ENCODE results near the gene GJA5.

Gene GJA5

DNA sequence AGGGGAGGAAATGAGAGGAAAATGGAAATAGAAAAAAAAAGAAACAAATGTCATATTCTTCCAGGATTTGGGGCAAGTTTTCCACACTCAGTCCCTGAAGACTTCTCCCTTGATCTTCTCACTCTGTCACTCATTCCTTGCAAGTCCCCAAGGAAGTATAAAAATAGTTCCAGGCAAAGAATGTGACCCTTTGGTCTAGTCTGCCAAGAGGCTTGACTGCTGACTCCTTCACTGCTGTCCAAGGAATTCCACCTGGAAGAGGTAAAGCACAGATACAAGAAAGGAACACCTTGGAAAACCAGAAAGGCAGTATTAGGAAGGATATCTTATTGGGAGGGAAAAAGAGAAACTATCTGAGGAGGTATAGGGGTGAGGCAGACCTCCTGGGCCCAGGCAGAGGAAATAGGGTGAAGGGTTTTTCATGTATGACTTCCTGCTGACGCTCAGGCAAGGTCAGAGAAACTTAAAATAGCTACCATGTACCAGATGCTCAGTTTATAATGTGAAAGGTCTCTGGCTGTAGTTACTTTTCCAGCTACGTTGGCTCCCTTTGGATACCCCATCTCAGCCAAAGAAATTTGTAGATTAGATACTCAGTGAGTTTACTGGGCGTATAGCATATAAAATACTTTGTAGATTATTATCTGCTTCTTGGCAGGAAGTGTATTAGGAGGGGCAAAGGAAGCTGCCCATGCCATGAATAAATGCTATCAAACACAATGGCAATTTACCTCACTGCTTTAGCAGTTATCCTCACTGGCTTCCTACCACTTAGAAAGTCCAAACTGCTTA lies 2.0 kb upstream of the GJA5 start:
- Histone ChIP-seq H3K9me2 (replicated peaks; ENCODE audit: low read depth, low read length) (no peaks in the 10 kb centered on the region), H3K9me3 (ENCODE audit: insufficient read depth, low read depth, low read length) (no peaks in the 10 kb centered on the region), H2AFZ (ENCODE audit: low read length) (peak overlapping the region; percentile 52; the same call in 1 of the 2 replicates), H4K20me1 (ENCODE audit: insufficient read depth, low read length, poor library complexity, severe bottlenecking) (no peaks in the 10 kb centered on the region), H3K79me2 (ENCODE audit: insufficient read depth, low read length) (no peaks in the 10 kb centered on the region), H3K36me3 (ENCODE audit: insufficient read depth, low read length) (no peaks in the 10 kb centered on the region), H3K9ac (ENCODE audit: low read depth, low read length, poor library complexity, severe bottlenecking) (peak overlapping the region; percentile 67), H3K27me3 (ENCODE audit: insufficient read depth, low read length, poor library complexity, severe bottlenecking) (no peaks in the 10 kb centered on the region), H3F3A (ENCODE audit: low read depth) (no peaks in the 10 kb centered on the region), H3K4me1 (ENCODE audit: insufficient read depth, low read length, poor library complexity, severe bottlenecking) (peaks cover 58% of the 10 kb centered on the region), H3K4me2 (ENCODE audit: low read depth, low read length, poor library complexity, severe bottlenecking) (peak overlapping the region; percentile 81), H3K4me3 (ENCODE audit: low read length, poor library complexity, severe bottlenecking) (peak overlapping the region; percentile 62)
- no peak for TF ChIP-seq EZH2phosphoT487 (IDR thresholded peaks at IDR 0.05; ENCODE audit: borderline replicate concordance)
- no peak for TF ChIP-seq CTCF (conservative IDR thresholded peaks at IDR 0.05; ENCODE audit: low read length)

GRCh38 chr1:147758379-147759100 lies 1.9 kb downstream of the GJA5 start:
- Histone ChIP-seq H3K9me3 (ENCODE audit: insufficient read depth, low read depth, low read length) (no peaks in the 10 kb centered on the region), H3K4me3 (ENCODE audit: low read length, poor library complexity, severe bottlenecking) (no peak overlapping the region), H3K27me3 (ENCODE audit: insufficient read depth, low read length, poor library complexity, severe bottlenecking) (no peaks in the 10 kb centered on the region), H3K9me2 (replicated peaks; ENCODE audit: low read depth, low read length) (no peaks in the 10 kb centered on the region), H2AFZ (ENCODE audit: low read length) (no peak overlapping the region), H4K20me1 (ENCODE audit: insufficient read depth, low read length, poor library complexity, severe bottlenecking) (no peaks in the 10 kb centered on the region), H3K4me2 (ENCODE audit: low read depth, low read length, poor library complexity, severe bottlenecking) (no peak overlapping the region), H3K36me3 (ENCODE audit: insufficient read depth, low read length) (no peaks in the 10 kb centered on the region), H3F3A (ENCODE audit: low read depth) (no peaks in the 10 kb centered on the region), H3K9ac (ENCODE audit: low read depth, low read length, poor library complexity, severe bottlenecking) (no peak overlapping the region), H3K79me2 (ENCODE audit: insufficient read depth, low read length) (no peaks in the 10 kb centered on the region), H3K4me1 (ENCODE audit: insufficient read depth, low read length, poor library complexity, severe bottlenecking) (peaks cover 47% of the 10 kb centered on the region)
- TF ChIP-seq EZH2phosphoT487 (IDR thresholded peaks at IDR 0.05; ENCODE audit: borderline replicate concordance): no peak
- no peak for TF ChIP-seq CTCF (conservative IDR thresholded peaks at IDR 0.05; ENCODE audit: low read length)

GRCh38 chr1:147757015-147757990 lies 3.1 kb downstream of the GJA5 start:
- H3K4me1 ChIP-seq (ENCODE audit: insufficient read depth, low read length, poor library complexity, severe bottlenecking): peaks cover 35% of the 10 kb centered on the region
- no peaks in the 10 kb centered on the region for H3K9me3 ChIP-seq (ENCODE audit: insufficient read depth, low read depth, low read length)
- H3K36me3 ChIP-seq (ENCODE audit: insufficient read depth, low read length): no peaks in the 10 kb centered on the region
- no peaks in the 10 kb centered on the region for H3F3A ChIP-seq (ENCODE audit: low read depth)
- no peak overlapping the region for H2AFZ ChIP-seq (ENCODE audit: low read length)
- no peak overlapping the region for H3K4me3 ChIP-seq (ENCODE audit: low read length, poor library complexity, severe bottlenecking)
- TF ChIP-seq EZH2phosphoT487 (IDR thresholded peaks at IDR 0.05; ENCODE audit: borderline replicate concordance) (no peak), CTCF (conservative IDR thresholded peaks at IDR 0.05; ENCODE audit: low read length) (no peak)
- no peaks in the 10 kb centered on the region for H3K79me2 ChIP-seq (ENCODE audit: insufficient read depth, low read length)
- no peak overlapping the region for H3K4me2 ChIP-seq (ENCODE audit: low read depth, low read length, poor library complexity, severe bottlenecking)
- H3K27me3 ChIP-seq (ENCODE audit: insufficient read depth, low read length, poor library complexity, severe bottlenecking): no peaks in the 10 kb centered on the region
- no peak overlapping the region for H3K9ac ChIP-seq (ENCODE audit: low read depth, low read length, poor library complexity, severe bottlenecking)
- H3K9me2 ChIP-seq (replicated peaks; ENCODE audit: low read depth, low read length): no peaks in the 10 kb centered on the region
- H4K20me1 ChIP-seq (ENCODE audit: insufficient read depth, low read length, poor library complexity, severe bottlenecking): no peaks in the 10 kb centered on the region

Data from Loucy (cell line).